GM12878 (cell line): Measurements from ENCODE around the gene KLF6. TPM values are rescaled to one million over a fixed set of nuclear protein-coding genes. Genes with fewer than 3 reads are reported as not detected.

Source experiments
- ATAC-seq: fragments of 200-7000 bp; cut with Tn5 transposase; 3 replicates; pipeline ENCODE4 v1.9.1; 2020; ENCODE audit warnings: mild to moderate bottlenecking, moderate library complexity
- BruUV-seq: library from RNA; stranded (reverse); fragments of 400-500 nt; replicated peaks from 2 replicates; lab custom pipeline; 2021; lab: Mats Ljungman, UMichigan
- CTCF ChIA-PET: fragments of 300-600 bp; sonication (Branson Sonifier 250); formaldehyde crosslinking; extraction: SDS; loops from one replicate; lab custom pipeline; 2021; ENCODE audit warnings: inconsistent platforms; lab: Yijun Ruan, JAX
- POLR2A ChIA-PET: fragments of 350-600 bp; formaldehyde crosslinking; extraction: SDS; loops from one replicate; lab custom pipeline; 2021; ENCODE audit warnings: inconsistent platforms; lab: Charles Lee
- RAD21 ChIA-PET: fragments of 300-600 bp; sonication (Branson Sonifier 250); formaldehyde crosslinking; loops from one replicate; lab custom pipeline; 2023; ENCODE audit warnings: antibody characterized with exemption; ENCODE audit not compliant: unreplicated experiment; lab: Charles Lee
- SMC1A ChIA-PET: fragments of 300-600 bp; sonication (Branson Sonifier 250); formaldehyde crosslinking; loops from one replicate; lab custom pipeline; 2023; ENCODE audit not compliant: unreplicated experiment, uncharacterized antibody; lab: Charles Lee
- DNase-seq: peaks from one replicate; pipeline ENCODE4 v3.0.0-alpha.2; 2011; ENCODE audit warnings: low read depth, low spot score
- FAIRE-seq: peaks from 3 replicates; lab custom pipeline; 2011; peaks lifted over from hg19 to GRCh38; lab: Jason Lieb, UNC
- H2AFZ ChIP-seq: 2 replicates; pipeline ENCODE4 v1.6.0; 2011; ENCODE audit warnings: low read depth, low read length, control low read depth; ENCODE audit not compliant: control insufficient read depth
- H3K27ac ChIP-seq: 2 replicates; pipeline ENCODE4 v1.5.1; 2011; ENCODE audit warnings: control low read depth; ENCODE audit not compliant: control insufficient read depth, insufficient read depth
- H3K27me3 ChIP-seq, 2 experiments: replicated peaks in 1 of 2; 2 replicates each; pipeline versions ENCODE4 v1.6.0 to v1.6.1; 2011; ENCODE audit warnings: low read length in 1 of 2; ENCODE audit not compliant: control insufficient read depth in 2 of 2, insufficient read depth in 2 of 2
- H3K36me3 ChIP-seq, 2 experiments: 2 replicates each; pipeline ENCODE4 v1.5.1; 2011; ENCODE audit warnings: low read length in 1 of 2; ENCODE audit not compliant: control insufficient read depth in 2 of 2, insufficient read depth in 2 of 2
- H3K4me1 ChIP-seq: 2 replicates; pipeline ENCODE4 v1.6.1; 2011; ENCODE audit warnings: mild to moderate bottlenecking, low read length, moderate library complexity, mixed read lengths; ENCODE audit not compliant: control insufficient read depth, insufficient read depth
- H3K4me2 ChIP-seq: 2 replicates; pipeline ENCODE4 v1.6.0; 2011; ENCODE audit warnings: control low read depth; ENCODE audit not compliant: control insufficient read depth, insufficient read depth
- H3K4me3 ChIP-seq: fragments of 200-600 bp; sonication (generic); 2 replicates; pipeline ENCODE4 v1.5.1; 2016
- H3K79me2 ChIP-seq: 2 replicates; pipeline ENCODE4 v1.6.0; 2011; ENCODE audit warnings: low read length; ENCODE audit not compliant: control insufficient read depth, insufficient read depth
- H3K9ac ChIP-seq: 2 replicates; pipeline ENCODE4 v1.8.0; 2011; ENCODE audit warnings: low read length, control low read depth, mixed read lengths; ENCODE audit not compliant: control insufficient read depth, insufficient read depth
- H3K9me3 ChIP-seq: replicated peaks from 3 replicates; pipeline ENCODE4 v1.5.1; 2011; ENCODE audit warnings: mild to moderate bottlenecking, low read length; ENCODE audit not compliant: control insufficient read depth, insufficient read depth
- H4K20me1 ChIP-seq: 2 replicates; pipeline ENCODE4 v1.6.0; 2011; ENCODE audit not compliant: control insufficient read depth, insufficient read depth
- BACH1 ChIP-seq: fragments of 450-650 bp; IDR thresholded peaks from 2 replicates; pipeline ENCODE4 v1.6.1; 2017; ENCODE audit warnings: mild to moderate bottlenecking, borderline replicate concordance
- CEBPB ChIP-seq, 2 experiments: fragments of 150-350 bp in 1 of 2; IDR thresholded peaks; 2 replicates each; pipeline ENCODE4 v1.6.1; 2012 to 2014; ENCODE audit warnings: low read depth in 2 of 2, low read length in 2 of 2, borderline replicate concordance in 1 of 2, inconsistent platforms in 1 of 2
- JUNB ChIP-seq: IDR thresholded peaks from 2 replicates; pipeline ENCODE4 v1.6.1; 2016; ENCODE audit warnings: antibody characterized with exemption, mild to moderate bottlenecking
- NBN ChIP-seq: fragments of 450-650 bp; IDR thresholded peaks from 2 replicates; pipeline ENCODE4 v1.6.1; 2016
- NFIC ChIP-seq: IDR thresholded peaks from 2 replicates; pipeline ENCODE4 v1.6.1; 2012; ENCODE audit warnings: low read depth, mild to moderate bottlenecking, inconsistent platforms, low read length, moderate library complexity
- ZBED1 ChIP-seq: IDR thresholded peaks from 2 replicates; pipeline ENCODE4 v1.6.1; 2016; ENCODE audit warnings: borderline replicate concordance
- WGBS: methylation state at CpG from one replicate; pipeline ENCODE4 v1.1.6; 2016; ENCODE audit warnings: low lambda C conversion rate; ENCODE audit not compliant: insufficient replicate concordance, insufficient coverage; ENCODE audit errors: missing lambda C conversion rate; 5-methylcytosine and 5-hydroxymethylcytosine counted together
- in situ Hi-C: fragments of 300-500 bp; cut with MboI; formaldehyde crosslinking; loops from 9 replicates; pipeline ENCODE4 v1.14.3; 2018; ENCODE audit warnings: mixed read lengths
- intact Hi-C: fragments of 100-400 bp; cut with micrococcal nuclease; formaldehyde crosslinking; loops from one replicate; pipeline ENCODE4 v1.14.2; 2022; ENCODE audit not compliant: unreplicated experiment
- polyA plus RNA-seq, 11 experiments: library from polyadenylated mRNA; depleted of rRNA in 4 of 11; unstranded in 6 of 11; stranded (reverse) in 5 of 11; fragments of >200 nt; fragmentation: Nextera tagmentation in 4 of 11; fragmentation: Illumina TruSeq in 1 of 11; extraction: Ambion mirVana in 4 of 11; extraction: Trizol in 1 of 11; gene quantifications; 1 replicate in 1 of 11; 2 replicates in 10 of 11; pipeline versions ENCODE4 v1.2.1 to v1.2.3, GENCODE V29; 2011 to 2016; ENCODE audit warnings: inconsistent platforms in 2 of 11, missing spikeins in 2 of 11, low read depth in 1 of 11
- total RNA-seq, 4 experiments: library from RNA; depleted of rRNA in 3 of 4; stranded (reverse); fragments of >200 nt in 3 of 4; fragmentation: Illumina TruSeq in 1 of 4; extraction: Trizol in 1 of 4; gene quantifications; 2 replicates each; pipeline versions ENCODE4 v1.2.1 to v1.2.3, GENCODE V29; 2013 to 2021
- TF ChIP-seq, protein P1 (sequence below): IDR thresholded peaks from 2 replicates; pipeline ENCODE4 v1.6.1; 2011; ENCODE audit warnings: borderline replicate concordance, low read depth, mild to moderate bottlenecking, moderate library complexity, low read length; ENCODE audit not compliant: insufficient read depth, poor library complexity, severe bottlenecking

KLF6 gene
- total and polyA plus RNA-seq, 10 of the 15 experiments (the other 5 are each of a cell fraction or from before 2014, with no cell fraction given), result 7.4 to 54.1 (median 23.5) TPM

DNA sequence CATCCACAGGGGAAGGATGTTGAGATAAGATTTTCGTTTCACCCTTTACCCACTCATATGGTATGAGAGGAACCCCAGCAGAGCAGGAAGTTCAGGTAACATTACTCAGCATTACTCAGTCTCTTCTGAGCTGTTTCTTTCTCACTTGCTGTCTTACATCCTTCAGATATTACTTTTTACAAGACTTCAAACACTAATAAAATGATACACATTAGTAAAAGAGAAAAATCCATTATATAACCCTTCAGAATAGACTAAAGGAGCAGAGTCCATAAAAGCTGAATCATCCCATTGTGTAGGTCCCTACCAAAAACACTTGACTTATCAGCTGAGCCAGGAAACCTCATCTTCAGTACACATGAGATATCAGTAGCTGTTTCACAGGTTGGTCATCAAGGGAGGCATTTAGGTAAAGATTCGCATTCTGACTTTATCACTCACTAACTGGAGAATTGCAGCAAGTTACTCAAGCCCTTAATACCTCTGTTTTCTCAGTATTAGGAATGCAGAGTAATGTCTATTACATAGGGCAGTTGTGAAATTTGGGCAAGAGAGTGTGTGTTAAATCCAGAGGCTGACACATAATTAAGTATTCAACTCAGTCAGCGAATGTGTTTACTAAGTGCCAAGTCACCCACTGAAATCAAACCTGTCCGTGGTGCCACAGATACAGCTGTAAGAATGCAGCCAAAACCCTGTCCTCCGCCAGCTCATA, 44.7 kb downstream of the KLF6 start:
- 21% methylated on average over 5 of the region's 5 CpGs for WGBS
- Histone ChIP-seq H3K4me2 (no peak overlapping the region), H3K9ac (no peak overlapping the region), H3K79me2 (no peaks in the 10 kb centered on the region), H3K36me3 (no peaks in the 10 kb centered on the region), H3K4me3 (no peak overlapping the region), H4K20me1 (no peaks in the 10 kb centered on the region), H3K4me1 (peaks cover 5% of the 10 kb centered on the region; the same call in 1 of the 2 replicates), H2AFZ (peak overlapping the region; percentile 50), H3K27ac (no peak overlapping the region), H3K9me3 (no peaks in the 10 kb centered on the region), H3K27me3 (no peaks in the 10 kb centered on the region)
- ATAC-seq, result peak; percentile 72
- TF ChIP-seq NBN, result no peak
- TF ChIP-seq, protein P1, sequence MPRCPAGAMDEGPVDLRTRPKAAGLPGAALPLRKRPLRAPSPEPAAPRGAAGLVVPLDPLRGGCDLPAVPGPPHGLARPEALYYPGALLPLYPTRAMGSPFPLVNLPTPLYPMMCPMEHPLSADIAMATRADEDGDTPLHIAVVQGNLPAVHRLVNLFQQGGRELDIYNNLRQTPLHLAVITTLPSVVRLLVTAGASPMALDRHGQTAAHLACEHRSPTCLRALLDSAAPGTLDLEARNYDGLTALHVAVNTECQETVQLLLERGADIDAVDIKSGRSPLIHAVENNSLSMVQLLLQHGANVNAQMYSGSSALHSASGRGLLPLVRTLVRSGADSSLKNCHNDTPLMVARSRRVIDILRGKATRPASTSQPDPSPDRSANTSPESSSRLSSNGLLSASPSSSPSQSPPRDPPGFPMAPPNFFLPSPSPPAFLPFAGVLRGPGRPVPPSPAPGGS, result peak; percentile 48
- TF ChIP-seq ZBED1, result no peak
- no peak for TF ChIP-seq CEBPB (IDR thresholded peaks at IDR 0.05; ENCODE audit: borderline replicate concordance in 1 of 2, low read depth in 2 of 2, low read length in 2 of 2)
- peak; percentile 11 for TF ChIP-seq JUNB
- TF ChIP-seq BACH1, result peak; percentile 55; the same call in 1 of the 2 replicates
- peak; percentile 30; the same call in 1 of the 2 replicates for TF ChIP-seq NFIC
- ChIA-PET CTCF (interaction anchor here (1.2 to 2.1 kb wide), 3 partner anchors 10 to 58 kb away, joined by 3 to 11 read pairs (median 4); no protein-coding TSS in a partner anchor), SMC1A (interaction anchor here (0.6 to 4.5 kb wide), 14 partner anchors 10 to 929 kb away, joined by 3 to 30 read pairs (median 4); partner anchors contain the start of gene KLF6), POLR2A (interaction anchor here (0.8 to 1.2 kb wide), 3 partner anchors 18 to 112 kb away, joined by 3 to 7 read pairs (median 4); partner anchors contain the start of gene KLF6), RAD21 (interaction anchor here (0.8 to 3.2 kb wide), 7 partner anchors 9 to 137 kb away, joined by 3 to 22 read pairs (median 4); no protein-coding TSS in a partner anchor)
- no TSS peak for BruUV-seq
- FAIRE-seq, result no peak
- in situ Hi-C loops, result no loop called here
- intact Hi-C loops, result loop anchor here (1.0 kb wide), 1 partner anchor 18 kb away; no protein-coding TSS in a partner anchor
- no peak for DNase-seq
